HG02588 (cell line): ENCODE results near the gene LBH.

Source experiments
- ATAC-seq: cut with Tn5 transposase; IDR thresholded peaks from one replicate; pipeline ENCODE4 v1.9.1; 2021; ENCODE audit warnings: mild to moderate bottlenecking, moderate library complexity; ENCODE audit not compliant: unreplicated experiment

Gene LBH

DNA sequence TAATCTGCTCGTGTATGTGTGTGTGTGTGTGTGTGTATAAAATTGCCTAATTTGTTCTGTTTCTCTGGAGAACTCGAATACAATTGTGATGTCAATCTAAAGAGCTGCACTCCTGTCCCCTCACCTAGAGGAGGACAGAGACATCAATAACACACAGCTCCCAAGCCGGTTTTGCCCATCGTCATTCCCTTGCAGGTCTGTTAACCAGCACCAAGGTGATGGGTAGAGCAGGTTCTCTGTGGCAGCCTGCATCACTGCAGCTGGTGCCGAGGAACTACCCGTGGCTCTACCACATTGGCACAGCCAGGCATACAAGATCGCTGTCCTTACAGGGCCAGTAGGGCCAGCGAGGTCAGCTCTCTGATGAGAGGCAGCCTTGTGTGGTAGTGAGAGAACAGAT is 41.0 kb downstream of the LBH start:
- no peak for ATAC-seq

- no peak for ATAC-seq
Observed at GRCh38 chr2:30272761-30273573, 41.6 kb downstream of the LBH start.

DNA sequence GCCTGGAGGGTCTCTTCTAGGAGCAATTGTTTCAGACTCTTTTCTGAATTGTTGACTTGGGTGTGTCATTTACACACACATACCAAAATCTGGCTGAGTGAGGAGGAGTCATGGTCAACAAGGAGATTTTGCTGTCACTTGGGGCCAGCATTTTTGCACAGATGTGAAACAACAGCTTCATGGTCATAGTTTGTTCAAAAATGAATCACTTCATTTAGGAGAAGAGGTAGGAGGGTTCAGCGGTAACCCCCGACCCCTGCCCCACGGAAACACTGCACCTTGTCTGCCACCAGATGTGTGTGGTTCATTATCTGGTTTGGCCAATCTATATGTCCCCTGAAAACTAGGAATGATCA is 42.2 kb downstream of the LBH start:
- ATAC-seq, result no peak

GRCh38 chr2:30275256-30275655 is 43.9 kb downstream of the LBH start:
- ATAC-seq, result no peak

DNA sequence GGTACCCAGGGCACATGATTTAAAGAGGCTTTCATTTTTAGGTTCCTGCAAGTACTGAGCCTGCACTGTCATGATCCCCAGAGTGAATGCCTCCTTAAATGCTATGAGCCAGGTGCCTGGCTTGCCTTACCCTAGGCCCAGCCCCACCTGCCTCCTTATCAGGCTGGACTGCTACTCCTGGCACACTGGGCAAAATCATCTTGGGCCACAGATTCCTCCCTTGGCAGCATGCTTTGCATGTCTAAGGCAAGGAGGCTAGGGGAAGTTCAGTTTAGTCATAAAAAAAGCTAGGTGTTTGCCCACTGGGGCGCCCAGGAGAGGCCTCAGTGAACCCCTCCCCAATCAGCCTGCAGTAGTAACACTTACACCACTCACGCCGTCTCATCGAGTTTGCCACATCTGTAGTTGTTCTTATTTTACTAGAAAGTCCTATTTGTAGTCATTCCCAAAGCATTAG is 45.1 kb downstream of the LBH start:
- ATAC-seq, result peak; percentile 73

GRCh38 chr2:30277582-30277981 is 46.2 kb downstream of the LBH start:
- ATAC-seq, result no peak

DNA sequence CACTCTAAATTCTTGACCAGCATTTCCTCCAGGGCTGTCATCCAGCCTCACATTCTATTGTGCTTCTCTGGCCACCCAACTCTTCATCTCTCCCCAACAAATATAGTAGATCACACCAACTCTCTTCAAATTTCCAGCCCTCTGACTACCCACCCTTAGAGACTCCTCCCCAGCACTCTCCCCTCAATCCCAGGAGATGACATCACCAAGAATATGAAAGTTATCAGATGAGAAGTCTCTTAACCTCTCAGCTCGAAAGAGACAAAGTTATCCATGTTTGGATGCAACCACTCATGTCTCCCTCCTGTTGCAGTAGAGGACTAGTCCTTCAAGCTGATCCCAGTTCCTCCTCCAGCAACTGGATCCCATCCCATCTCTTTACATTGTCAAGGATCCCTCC is 47.1 kb downstream of the LBH start:
- ATAC-seq, result no peak

GRCh38 chr2:30280596-30281434 is 49.5 kb downstream of the LBH start:
- no peak for ATAC-seq

DNA sequence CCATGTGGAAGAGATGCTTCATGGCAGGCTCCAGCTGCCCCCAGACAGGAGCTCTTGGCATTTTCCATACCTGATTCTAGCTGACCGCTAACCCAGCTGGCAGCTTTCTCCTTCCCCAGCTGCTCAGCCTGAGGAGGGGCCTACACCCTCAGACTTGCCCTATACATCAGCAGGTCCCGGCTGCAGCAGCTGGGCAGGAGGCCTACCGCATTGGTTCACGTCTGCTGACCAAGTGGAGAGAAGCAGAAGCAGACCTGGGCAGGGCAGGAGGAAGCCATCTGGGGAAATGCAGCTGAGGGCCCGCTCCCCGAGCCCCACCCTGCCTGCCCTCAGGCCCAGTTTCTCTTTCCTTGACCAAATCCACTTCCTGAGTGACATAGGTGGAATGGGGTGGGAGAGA is 50.7 kb downstream of the LBH start:
- no peak for ATAC-seq

DNA sequence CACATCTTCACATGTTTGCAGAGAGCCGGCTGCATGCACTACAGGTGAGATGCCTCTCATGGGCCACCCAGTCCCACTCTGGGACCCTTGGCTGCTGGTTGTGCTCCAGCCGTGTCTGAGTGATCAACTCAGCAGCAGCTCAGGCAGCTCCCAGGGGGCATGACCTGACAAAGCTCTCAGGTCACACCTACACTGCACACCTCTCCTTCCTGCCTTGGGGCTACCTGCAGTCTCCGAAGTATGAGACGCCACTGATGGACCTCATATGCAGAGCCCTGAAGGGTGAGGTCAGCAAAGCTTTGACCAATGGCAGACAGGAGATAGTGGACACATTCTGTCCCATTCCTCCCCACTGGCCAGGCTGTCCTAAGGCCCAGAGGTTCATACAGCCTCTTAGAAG is 51.4 kb downstream of the LBH start:
- ATAC-seq, result no peak

GRCh38 chr2:30283931-30284565 is 52.7 kb downstream of the LBH start:
- ATAC-seq, result no peak

DNA sequence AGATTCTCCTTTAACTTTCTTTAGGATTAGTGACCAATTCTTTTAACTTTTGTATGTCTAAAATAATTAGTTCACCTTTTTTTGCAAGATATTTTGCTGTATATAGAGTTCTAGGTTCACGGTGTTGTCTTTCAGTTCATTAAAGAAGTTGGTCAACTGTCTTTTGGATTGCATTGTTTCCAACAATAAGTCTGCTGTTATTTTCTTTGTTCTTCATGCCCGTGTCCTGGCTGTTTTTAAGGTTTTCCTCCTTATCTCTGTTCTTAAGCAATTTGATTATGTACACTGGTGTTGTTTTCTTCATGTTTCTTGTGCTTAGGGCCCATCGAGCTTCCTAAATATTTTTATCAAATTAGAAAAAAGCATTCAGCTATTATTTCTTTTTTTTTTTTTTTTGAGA is 54.4 kb downstream of the LBH start:
- ATAC-seq, result no peak

GRCh38 chr2:30287190-30287840 is 56.0 kb downstream of the LBH start:
- ATAC-seq, result no peak

DNA sequence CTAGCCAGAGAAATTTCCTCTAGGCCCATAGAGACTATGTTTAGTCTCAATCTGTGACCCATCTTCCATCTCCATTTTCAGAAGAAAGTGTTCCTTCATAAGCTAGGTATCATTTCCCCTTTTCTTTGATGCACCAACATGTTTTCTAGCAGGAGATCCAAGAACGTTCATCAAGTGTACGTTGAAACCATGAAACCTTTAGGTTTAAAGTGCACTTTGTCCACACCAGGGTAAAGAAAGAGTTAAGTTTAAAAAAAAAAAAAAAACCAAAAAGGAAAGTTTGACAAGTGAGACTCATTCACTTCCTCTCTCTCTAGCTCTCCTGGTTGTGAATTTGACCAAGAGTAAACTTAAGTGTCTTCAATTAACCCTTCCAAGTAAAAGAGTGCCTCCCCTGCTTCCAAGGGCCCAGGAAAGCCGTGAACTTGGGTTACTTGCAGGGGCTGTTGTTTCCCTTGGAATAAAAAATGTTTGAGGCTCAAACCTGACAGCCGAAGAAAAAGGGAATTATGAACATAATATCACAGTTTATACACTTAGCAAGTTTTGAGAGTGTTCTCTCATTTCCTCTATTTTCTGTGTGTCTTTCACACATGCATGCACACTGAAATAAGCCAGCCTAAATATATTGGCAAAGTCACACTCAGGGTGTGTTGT is 56.7 kb downstream of the LBH start:
- ATAC-seq, result no peak

- no peak for ATAC-seq
Observed at GRCh38 chr2:30288561-30288960, 57.2 kb downstream of the LBH start.

DNA sequence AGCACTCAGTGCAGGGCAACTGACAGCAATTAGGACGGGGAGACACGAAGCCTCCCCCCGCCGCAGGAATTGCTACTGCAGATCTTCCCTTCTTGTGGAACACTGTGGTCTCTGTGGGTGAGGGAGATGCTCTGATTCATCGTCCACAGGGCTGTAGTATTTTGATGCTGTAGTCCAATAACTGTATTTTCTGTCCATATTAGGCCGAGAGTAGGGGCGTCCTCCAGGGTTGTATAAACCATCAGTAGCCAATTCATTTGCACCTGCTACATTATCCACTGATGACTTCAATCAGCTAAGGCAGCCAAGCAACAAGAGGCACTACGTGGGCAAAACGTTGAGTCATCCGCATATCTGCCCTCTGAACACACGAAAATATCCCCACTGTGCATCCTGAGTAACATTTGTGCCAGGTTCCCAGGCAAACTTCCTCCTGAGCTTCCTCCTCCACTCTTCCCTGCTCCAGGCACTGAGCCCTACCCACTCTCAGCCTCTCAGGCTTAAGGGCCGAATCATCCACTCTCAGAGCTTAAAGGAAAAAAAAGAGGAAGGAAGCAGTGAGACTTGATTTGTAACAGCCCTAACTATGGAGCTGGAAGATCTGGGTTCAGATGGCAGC is 62.1 kb downstream of the LBH start:
- ATAC-seq, result no peak

GRCh38 chr2:30294133-30294532 is 62.8 kb downstream of the LBH start:
- no peak for ATAC-seq

DNA sequence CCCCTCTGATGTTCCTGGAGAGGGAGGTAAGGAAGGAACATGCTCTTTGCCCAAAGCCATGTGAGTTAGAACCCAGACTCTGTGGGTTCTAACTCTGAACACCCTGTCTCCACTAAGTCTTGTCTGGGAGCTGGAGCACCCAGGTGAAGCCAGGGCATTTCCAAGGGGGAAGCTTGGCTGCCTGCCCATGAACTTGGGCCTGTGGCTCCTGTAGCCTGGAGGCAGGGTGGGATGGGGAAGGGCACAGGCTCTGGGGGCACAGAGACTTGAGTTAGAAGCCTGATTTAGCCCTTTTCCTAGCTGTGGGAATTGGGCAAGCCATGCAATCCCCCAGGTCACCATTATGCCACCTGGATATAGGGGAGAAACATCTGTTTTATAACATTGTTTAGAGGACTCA is 65.2 kb downstream of the LBH start:
- ATAC-seq, result no peak

DNA sequence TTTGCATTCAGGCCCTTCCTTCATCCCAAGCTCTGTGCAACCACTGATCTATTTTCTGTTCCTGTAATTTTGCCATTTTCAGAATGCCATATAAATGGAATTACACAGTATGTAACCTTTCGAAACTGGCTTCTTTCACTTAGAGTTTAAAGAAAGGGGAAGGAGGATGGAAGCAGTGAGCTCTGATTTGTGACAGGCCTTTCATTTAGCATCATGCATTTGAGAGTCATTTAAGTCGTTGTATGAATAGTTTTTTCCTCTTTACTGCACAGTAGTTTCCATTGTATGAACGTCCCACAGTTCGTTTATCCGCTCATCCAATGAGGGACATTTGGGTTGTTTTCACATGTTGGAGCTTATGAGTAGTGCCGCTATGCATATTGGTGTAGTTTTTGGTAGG is 67.0 kb downstream of the LBH start:
- ATAC-seq, result no peak

- no peak for ATAC-seq
Observed at GRCh38 chr2:30300122-30300455, 68.8 kb downstream of the LBH start.
